Activated CD4-positive, alpha-beta T cell treated with anti-CD3 and anti-CD28 coated beads, Interleukin-10, Interleukin-2, amounts not matched to agents 100 ng/mL and 50 ng/mL, durations not matched to agents 16 hours and 8 hours (primary cell): ENCODE results near the gene EBLN2.
"Not testable (repeated sequence)": the region's sequence is repeated elsewhere in the genome, so short reads cannot be mapped to it uniquely, and the experiment has no call there.

ENCODE experiments used
- DNase-seq: peaks from one replicate; pipeline ENCODE4 v3.0.0-alpha.2; 2020

The EBLN2 gene

GRCh38 chr3:73066243-73066642 lies 4.8 kb downstream of the EBLN2 start:
- DNase-seq, result not testable (repeated sequence)

- no peak for DNase-seq
These were observed 7.0 kb downstream of the EBLN2 start for GRCh38 chr3:73068419-73068818.

GRCh38 chr3:73069187-73069586 lies 7.7 kb downstream of the EBLN2 start:
- DNase-seq, result no peak

GRCh38 chr3:73069775-73070444 lies 8.5 kb downstream of the EBLN2 start:
- no peak for DNase-seq

- DNase-seq, result no peak
These were observed 9.5 kb downstream of the EBLN2 start for GRCh38 chr3:73070675-73071575.

DNA sequence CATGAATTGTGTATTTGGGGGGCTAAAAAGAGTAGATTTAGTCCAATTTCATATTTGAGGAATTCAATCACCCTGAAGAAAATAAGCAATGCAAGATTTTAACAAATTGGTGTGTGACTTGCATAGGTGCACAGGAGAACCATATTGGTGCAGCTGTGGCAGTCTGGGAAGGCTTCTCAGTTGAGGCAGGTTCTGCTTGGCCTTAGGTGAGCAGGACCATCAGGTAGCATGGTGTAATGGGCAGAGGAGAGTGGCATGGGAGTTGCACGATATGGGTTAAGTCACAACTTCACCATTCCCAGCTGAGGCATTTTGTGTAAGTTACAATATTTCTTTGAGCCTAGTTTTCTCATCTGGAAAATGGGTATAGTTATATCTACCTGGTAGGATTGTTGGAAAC lies 10.5 kb downstream of the EBLN2 start:
- no peak for DNase-seq

DNA sequence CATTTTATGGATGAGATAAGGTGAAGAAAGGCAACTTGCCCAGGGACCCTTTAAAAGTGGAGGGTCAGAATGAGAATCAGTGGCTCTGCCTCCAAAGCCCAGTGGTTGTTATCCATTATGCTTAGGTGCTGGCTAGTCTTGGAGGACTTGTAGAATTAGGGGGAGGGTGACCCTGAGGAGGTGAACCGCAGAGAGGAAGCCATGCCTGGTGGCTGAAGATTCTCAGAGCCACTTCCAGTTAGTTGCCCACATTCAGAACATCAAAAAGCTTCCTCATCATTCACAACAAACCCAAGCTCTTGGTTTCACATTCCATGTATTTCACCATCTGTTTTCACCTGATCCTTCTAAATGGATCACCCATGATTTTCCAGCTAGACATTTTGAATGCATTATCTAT lies 11.2 kb downstream of the EBLN2 start:
- DNase-seq, result peak; percentile 23

GRCh38 chr3:73073091-73073707 lies 11.7 kb downstream of the EBLN2 start:
- no peak for DNase-seq

- DNase-seq, result no peak
These were observed 13.3 kb downstream of the EBLN2 start for GRCh38 chr3:73074781-73075180.

DNA sequence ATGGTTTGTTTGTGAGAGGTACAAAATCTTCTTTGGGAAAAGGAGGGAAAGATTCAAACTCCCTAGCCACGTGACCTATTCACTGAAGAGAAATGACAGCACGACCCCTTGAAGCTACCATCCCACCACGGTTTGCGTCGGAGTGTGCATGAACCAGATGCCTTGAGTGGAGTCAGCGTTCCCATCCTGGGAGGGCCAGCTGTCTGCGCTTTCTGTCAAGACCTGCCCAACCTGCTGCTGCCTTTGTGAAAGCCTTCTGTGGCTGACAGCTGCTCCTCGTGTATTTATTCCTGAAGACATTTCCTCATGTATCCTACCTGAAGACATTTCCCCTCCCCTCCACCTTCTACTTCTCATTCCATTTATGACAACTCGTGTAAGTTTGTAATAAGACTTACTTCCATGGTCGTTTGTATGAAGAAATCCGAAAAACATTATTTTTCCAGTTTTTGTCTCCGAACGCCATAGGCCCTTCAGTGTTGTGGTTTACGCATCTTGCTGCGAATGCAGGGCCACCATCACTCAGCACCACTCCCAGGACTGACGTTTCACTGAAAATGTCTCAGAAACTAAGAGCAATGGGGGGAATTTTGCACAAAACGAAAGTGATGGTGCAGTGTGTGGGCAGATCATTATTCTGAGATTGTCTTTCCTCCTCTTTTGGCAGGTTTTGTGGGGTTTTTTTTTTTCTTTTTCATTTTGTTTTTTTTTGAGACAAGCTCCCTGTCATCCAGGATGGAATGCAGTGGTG lies 18.9 kb downstream of the EBLN2 start:
- DNase-seq, result peak; percentile 26

DNA sequence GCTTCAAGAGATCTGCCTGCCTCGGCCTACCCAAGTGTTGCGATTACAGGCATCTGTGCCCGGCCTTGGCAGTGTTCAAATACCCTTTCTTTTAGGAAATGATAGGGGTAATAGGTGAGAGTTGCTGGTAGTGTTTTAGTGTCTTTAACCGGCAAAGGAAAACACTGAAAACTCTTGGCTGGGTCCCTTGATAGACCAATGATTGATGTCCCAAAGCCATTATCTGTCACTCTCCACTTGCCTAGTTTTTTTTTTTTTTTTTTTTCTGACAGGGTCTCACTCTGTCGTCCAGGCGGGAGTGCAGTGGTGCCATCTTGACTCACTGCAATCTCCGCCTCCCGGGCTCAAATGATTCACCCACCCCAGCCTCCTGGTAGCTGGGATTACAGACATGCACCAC lies 19.7 kb downstream of the EBLN2 start:
- DNase-seq, result no peak

- DNase-seq, result no peak
These were observed 22.7 kb downstream of the EBLN2 start for GRCh38 chr3:73084170-73084569.

DNA sequence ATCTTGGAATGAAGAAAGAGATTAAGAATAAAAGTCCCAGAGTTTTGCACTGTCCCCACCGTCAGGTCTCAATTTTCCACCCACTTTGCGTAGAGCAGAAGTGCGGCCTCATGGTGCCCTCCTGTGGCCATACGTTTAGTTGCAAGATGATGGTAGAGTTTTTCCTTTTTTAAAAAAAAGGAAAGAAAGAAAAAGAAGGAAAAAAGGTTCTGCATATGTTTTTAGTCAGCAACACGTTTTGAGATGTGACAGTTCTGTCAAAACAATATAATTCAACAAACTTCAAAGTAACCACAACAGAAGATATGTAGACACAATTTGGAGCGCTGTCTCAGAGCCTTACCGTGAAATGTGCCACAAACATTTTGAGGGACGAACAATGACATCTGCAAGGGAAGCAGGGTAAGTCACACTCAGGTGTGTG lies 24.6 kb downstream of the EBLN2 start:
- peak; percentile 52 for DNase-seq

DNA sequence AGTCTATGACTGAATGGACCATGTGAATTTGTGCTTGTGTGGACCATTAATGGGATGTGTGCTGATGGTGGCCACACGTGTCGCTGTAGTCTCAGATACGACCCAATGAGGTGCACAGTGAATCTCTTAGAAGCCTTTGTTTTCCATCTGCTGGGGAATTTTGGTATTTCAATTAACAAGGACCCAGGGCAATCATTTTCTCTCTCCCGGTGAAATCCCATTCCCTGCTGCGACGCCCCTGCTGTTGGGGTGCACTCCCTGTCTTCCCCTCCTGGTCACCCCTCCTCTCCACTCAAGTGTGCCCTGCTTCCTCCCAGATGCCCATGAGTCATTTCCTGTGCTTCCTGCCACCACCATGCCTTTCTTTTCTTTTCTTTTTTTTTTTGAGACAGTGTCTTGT lies 32.7 kb downstream of the EBLN2 start:
- no peak for DNase-seq

DNA sequence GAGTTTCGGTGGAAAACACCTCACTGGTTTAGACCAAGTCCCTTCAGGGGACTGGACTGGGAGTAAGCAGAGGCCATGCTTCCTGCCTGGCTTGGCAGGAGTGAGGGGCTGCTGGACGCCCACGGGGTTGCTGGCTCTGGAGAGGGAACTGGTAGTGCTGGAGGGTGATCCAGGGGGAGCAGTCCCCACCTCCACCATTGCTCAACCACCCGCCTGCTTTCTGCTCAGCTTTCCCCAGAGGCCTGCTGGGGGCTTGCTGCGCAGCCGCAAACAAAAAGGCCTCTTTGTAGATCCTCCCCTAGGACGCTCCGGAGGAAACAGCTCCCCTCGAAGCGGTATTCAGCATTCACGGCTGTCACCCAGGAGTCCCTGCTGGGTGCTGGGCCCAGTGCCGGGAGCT lies 33.5 kb downstream of the EBLN2 start:
- DNase-seq, result no peak

GRCh38 chr3:73096169-73096568 lies 34.7 kb downstream of the EBLN2 start:
- DNase-seq, result no peak

GRCh38 chr3:73098026-73098425 lies 36.6 kb downstream of the EBLN2 start:
- no peak for DNase-seq

GRCh38 chr3:73098873-73099272 lies 37.4 kb downstream of the EBLN2 start:
- DNase-seq, result no peak

GRCh38 chr3:73100741-73101559 lies 39.5 kb downstream of the EBLN2 start:
- DNase-seq, result peak; percentile 78

DNA sequence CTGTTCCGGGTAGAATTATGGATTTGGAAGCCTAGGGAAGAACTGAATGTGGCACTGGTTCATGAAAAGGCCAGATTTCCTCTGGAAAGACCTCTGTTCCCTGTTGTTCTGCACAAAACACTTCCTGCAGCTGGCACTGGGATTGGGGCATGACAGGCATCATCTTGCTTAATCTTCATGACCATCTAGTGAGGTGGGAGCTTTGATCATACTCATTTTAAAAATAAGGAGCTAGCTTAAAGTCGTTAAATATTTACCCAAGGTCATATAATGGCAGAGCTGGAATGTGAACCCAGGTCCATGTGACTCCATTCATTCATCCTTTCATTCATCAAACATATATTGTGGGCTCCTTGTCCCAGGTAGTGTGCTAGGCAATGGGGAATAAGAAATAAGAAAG lies 40.4 kb downstream of the EBLN2 start:
- no peak for DNase-seq

GRCh38 chr3:73107215-73107614 lies 45.8 kb downstream of the EBLN2 start:
- no peak for DNase-seq

- no peak for DNase-seq
These were observed 46.3 kb downstream of the EBLN2 start for GRCh38 chr3:73107676-73108187.
